Testis (tissue), 2 donors: ENCODE results near the gene ZNF317.

Experiments
- CTCF ChIP-seq, 3 experiments: fragments of 450-650 bp in 2 of 3; fragments of 200-600 bp in 1 of 3; sonication (generic) in 1 of 3; IDR thresholded peaks; one replicate each; pipeline ENCODE4 v1.5.1; 2016 to 2019; ENCODE audit warnings: antibody characterized with exemption in 3 of 3, mild to moderate bottlenecking in 2 of 3, moderate library complexity in 1 of 3
- POLR2A ChIP-seq: fragments of 450-650 bp; IDR thresholded peaks from one replicate; pipeline ENCODE4 v1.6.1; 2017; ENCODE audit warnings: antibody characterized with exemption, mild to moderate bottlenecking, moderate library complexity

GRCh38 chr19:9156304-9156703 is 16.1 kb downstream of the ZNF317 start:
- no peak for TF ChIP-seq CTCF (IDR thresholded peaks at IDR 0.05)
- no peak for TF ChIP-seq POLR2A
